RWPE1 (cell line): ENCODE data around the gene PLA2G4D.

Source experiments
- CTCF ChIA-PET: fragments of 350-600 bp; sonication (Branson Sonifier 250); formaldehyde crosslinking; extraction: SDS; loops from one replicate; lab custom pipeline; 2021; lab: Yijun Ruan, JAX
- POLR2A ChIA-PET: fragments of 400-600 bp; formaldehyde crosslinking; extraction: SDS; loops from one replicate; lab custom pipeline; 2020; ENCODE audit warnings: antibody characterized with exemption; ENCODE audit not compliant: low non-redundant PET; lab: Yijun Ruan, JAX
- DNase-seq: peaks from one replicate; pipeline ENCODE4 v3.0.0; 2012; ENCODE audit warnings: low spot score
- H3K27ac ChIP-seq: fragments of 450-650 bp; 2 replicates; pipeline ENCODE4 v1.5.1; 2017
- TF ChIP-seq, protein P1 (sequence below): fragments of 450-650 bp; conservative IDR thresholded peaks from 2 replicates; pipeline ENCODE4 v1.5.1; 2017; ENCODE audit warnings: low read depth, mild to moderate bottlenecking

The PLA2G4D gene

DNA sequence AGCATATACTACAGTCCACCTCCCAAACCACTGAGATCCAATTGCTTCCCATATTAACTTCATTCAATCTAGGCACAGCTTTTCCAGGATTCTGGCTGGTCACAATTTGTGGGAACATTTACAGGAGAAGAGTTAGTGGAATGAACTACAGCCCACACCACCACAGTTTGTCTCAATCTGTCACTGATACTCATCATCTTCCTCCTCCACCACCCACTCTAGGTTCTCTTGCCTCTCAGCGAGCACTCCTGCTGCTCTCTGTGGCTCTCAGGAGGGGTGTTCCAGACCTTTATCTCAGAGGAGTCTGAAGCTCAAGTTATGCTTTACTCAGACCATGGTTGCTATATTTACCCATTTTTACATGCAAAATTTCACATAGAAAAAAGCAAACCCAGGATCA lies 25.9 kb upstream of the PLA2G4D start:
- CTCF ChIA-PET = no interaction called here

DNA sequence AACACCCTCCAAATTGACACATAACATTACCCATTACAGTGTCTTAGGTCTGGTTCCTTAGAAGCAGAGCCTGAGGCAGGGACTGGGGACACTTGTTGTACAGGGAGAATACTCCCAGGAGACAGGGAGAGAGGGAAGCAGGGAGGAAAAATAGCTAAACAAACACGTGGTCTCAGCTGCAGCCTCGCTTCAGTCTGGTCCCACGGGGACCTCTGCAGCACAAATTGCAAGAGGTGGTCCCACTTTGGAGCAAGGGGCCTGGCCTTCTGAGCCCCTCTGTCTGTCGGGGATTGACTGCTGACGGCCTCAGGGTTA lies 25.0 kb upstream of the PLA2G4D start:
- CTCF ChIA-PET = no interaction called here
- POLR2A ChIA-PET = no interaction called here
- TF ChIP-seq, protein P1, sequence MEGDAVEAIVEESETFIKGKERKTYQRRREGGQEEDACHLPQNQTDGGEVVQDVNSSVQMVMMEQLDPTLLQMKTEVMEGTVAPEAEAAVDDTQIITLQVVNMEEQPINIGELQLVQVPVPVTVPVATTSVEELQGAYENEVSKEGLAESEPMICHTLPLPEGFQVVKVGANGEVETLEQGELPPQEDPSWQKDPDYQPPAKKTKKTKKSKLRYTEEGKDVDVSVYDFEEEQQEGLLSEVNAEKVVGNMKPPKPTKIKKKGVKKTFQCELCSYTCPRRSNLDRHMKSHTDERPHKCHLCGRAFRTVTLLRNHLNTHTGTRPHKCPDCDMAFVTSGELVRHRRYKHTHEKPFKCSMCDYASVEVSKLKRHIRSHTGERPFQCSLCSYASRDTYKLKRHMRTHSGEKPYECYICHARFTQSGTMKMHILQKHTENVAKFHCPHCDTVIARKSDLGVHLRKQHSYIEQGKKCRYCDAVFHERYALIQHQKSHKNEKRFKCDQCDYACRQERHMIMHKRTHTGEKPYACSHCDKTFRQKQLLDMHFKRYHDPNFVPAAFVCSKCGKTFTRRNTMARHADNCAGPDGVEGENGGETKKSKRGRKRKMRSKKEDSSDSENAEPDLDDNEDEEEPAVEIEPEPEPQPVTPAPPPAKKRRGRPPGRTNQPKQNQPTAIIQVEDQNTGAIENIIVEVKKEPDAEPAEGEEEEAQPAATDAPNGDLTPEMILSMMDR = no peak
- DNase-seq = no peak
- no peak overlapping the region for H3K27ac ChIP-seq

More for the DNA sequence above, 25.9 kb upstream of the PLA2G4D start:
- TF ChIP-seq, protein P1 = no peak
- no peak overlapping the region for H3K27ac ChIP-seq
- no peak for DNase-seq
- POLR2A ChIA-PET = no interaction called here

DNA sequence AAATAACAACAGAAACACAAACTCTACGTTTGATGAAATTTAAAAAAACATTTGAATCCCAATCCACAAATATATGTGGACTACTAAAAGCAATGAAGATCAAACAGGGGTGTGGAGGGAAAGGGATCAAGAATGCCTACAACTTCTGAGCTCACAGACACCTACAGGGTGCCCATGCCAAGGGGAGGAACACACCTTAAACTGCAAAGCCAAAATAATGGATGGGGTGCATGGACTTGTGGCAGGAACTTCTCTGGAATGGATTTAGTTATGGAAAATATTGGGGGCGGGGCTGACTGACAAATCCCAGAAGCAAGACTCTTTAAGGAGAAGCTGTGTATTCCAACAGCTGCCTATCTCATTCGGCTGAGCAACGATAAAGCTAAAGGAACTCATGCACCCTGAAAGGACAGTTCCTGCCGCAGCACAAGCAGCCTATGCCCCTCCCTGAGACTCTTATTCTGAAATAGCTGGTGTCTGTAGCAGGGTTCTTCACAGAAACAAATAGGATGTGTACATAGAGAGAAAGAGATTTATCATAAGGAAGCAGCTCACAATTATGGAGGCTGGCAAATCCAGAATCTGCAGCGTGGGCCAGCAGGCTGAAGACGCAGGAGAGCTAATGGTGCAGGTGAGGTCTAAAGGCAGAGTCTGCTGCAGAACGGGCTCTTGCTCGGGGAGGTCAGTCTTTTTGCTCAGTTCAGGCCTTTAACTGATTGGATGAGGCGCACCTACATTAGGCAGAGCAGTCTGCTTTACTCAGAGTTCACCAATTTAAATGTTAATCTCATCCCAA lies 24.5 kb upstream of the PLA2G4D start:
- TF ChIP-seq, protein P1 = no peak
- ChIA-PET POLR2A (no interaction called here), CTCF (no interaction called here)
- no peak for DNase-seq
- H3K27ac ChIP-seq = no peak overlapping the region

DNA sequence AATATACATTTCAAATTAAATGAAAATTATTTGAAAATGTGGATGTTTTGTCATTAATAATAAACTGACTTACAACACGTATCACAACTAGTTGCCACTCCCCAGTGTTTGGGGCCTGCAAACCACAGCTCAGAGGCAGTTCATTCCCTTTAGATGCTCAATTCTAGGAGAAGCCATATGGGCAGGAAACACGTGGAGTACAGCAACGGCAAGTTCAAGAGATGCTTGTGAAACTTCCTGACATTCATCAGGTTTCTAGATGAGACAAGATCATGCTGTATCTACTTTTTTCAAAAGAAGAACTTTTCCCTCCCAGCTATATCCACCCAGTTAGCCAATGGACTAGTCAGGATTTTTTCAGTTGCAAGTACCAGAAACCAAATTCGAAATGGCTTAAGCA lies 17.6 kb upstream of the PLA2G4D start:
- CTCF ChIA-PET = interaction anchor here (0.6 to 1.7 kb wide), 2 partner anchors 28 to 41 kb away, joined by 3 to 5 read pairs; no protein-coding TSS in a partner anchor
- H3K27ac ChIP-seq = no peak overlapping the region
- TF ChIP-seq, protein P1 = no peak
- POLR2A ChIA-PET = no interaction called here
- no peak for DNase-seq

DNA sequence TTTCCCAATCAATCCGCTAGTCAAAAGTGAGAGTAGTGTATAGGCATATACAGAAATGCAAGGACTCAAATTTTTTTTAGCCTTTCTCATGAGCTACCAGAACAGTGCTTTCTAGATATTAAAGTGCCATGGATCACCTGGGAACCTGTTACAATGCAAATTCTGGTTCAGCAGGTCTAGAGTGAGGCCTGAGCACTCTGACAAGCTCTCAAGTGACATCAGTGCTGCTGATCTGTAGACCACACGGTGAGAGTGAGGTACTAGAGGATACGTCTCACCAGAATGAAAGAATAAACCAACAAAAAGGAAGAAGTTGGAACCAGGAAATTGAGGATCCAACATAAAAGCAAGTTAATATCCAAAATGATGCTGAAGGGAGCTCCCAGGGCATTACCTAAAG lies 16.0 kb upstream of the PLA2G4D start:
- ChIA-PET CTCF (interaction anchor here (0.6 to 1.7 kb wide), 2 partner anchors 26 to 578 kb away, joined by 5 read pairs; no protein-coding TSS in a partner anchor), POLR2A (no interaction called here)
- TF ChIP-seq, protein P1 = no peak
- no peak for DNase-seq
- no peak overlapping the region for H3K27ac ChIP-seq

DNA sequence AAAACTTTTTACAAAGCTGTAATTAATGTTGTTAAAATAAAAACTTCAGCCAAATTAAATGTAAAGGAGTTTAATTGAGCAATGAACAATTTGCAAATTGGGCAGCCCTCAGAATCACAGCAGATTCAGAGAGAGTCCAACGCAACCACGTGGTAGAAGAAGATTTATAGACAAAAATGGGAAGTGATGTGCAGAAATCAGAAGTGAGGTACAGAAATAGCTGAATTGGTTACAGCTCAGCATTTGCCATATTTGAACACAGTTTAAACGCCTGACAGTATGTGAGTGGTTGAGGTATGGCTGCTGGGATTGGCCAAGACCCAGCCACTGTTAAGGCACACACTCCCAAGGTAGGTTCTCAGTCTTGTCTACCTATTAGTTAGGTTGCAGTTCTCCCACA lies 14.4 kb upstream of the PLA2G4D start:
- TF ChIP-seq, protein P1 = no peak
- ChIA-PET POLR2A (no interaction called here), CTCF (no interaction called here)
- no peak for DNase-seq
- H3K27ac ChIP-seq = no peak overlapping the region
